T-helper 9 cell (primary cell): ENCODE results near the gene C21orf91.
A peak's percentile ranks its signal among the peaks of the same experiment; 100 is the strongest.

Experiments used
- DNase-seq: peaks from one replicate; pipeline ENCODE4 v3.0.0-alpha.2; 2020
- total RNA-seq, 2 donors: gene quantifications; one replicate each; lab custom pipeline; 2026; lab: John Stamatoyannopoulos, UW

Gene C21orf91
- 98.7 to 108 reads per million in 2 donors for total RNA-seq

- peak; percentile 78 for DNase-seq
Observed at GRCh38 chr21:17819114-17819876, at the start of gene C21orf91. Gene C21orf91, minus strand, starts transcription at chr21:17819356. Its CDS starts 1,038 bp downstream, at chr21:17818318.

GRCh38 chr21:17866590-17866989 lies 47.4 kb upstream of the C21orf91 start:
- DNase-seq = no peak

- no peak for DNase-seq
Observed at GRCh38 chr21:17859661-17860060, 40.5 kb upstream of the C21orf91 start.

GRCh38 chr21:17858747-17859146 lies 39.6 kb upstream of the C21orf91 start:
- no peak for DNase-seq

GRCh38 chr21:17854745-17855144 lies 35.6 kb upstream of the C21orf91 start:
- no peak for DNase-seq

GRCh38 chr21:17853393-17854275 lies 34.5 kb upstream of the C21orf91 start:
- DNase-seq = no peak

- no peak for DNase-seq
Observed at GRCh38 chr21:17848228-17848627, 29.1 kb upstream of the C21orf91 start.

GRCh38 chr21:17841103-17841502 lies 21.9 kb upstream of the C21orf91 start:
- DNase-seq = no peak

- no peak for DNase-seq
Observed at GRCh38 chr21:17834639-17835354, 15.6 kb upstream of the C21orf91 start.

- no peak for DNase-seq
Observed at GRCh38 chr21:17829472-17829871, 10.3 kb upstream of the C21orf91 start.

GRCh38 chr21:17828223-17828622 lies 9.1 kb upstream of the C21orf91 start:
- no peak for DNase-seq

GRCh38 chr21:17823846-17824245 lies 4.7 kb upstream of the C21orf91 start:
- no peak for DNase-seq

GRCh38 chr21:17821121-17821520 lies 2.0 kb upstream of the C21orf91 start:
- no peak for DNase-seq

- no peak for DNase-seq
Observed at GRCh38 chr21:17819877-17820229, 697 bp upstream of the C21orf91 start.

- DNase-seq = peak; percentile 26
Observed at GRCh38 chr21:17818186-17819113, 706 bp downstream of the C21orf91 start.

GRCh38 chr21:17813353-17813752 lies 5.8 kb downstream of the C21orf91 start:
- no peak for DNase-seq

- DNase-seq = no peak
Observed at GRCh38 chr21:17805966-17806365, 13.2 kb downstream of the C21orf91 start.

- DNase-seq = no peak
Observed at GRCh38 chr21:17803536-17803935, 15.6 kb downstream of the C21orf91 start.

- no peak for DNase-seq
Observed at GRCh38 chr21:17802572-17802971, 16.6 kb downstream of the C21orf91 start.

- no peak for DNase-seq
Observed at GRCh38 chr21:17799414-17800164, 19.6 kb downstream of the C21orf91 start.

- no peak for DNase-seq
Observed at GRCh38 chr21:17798796-17799195, 20.4 kb downstream of the C21orf91 start.
